ENCODE measurements around the gene OCIAD1.

DNA sequence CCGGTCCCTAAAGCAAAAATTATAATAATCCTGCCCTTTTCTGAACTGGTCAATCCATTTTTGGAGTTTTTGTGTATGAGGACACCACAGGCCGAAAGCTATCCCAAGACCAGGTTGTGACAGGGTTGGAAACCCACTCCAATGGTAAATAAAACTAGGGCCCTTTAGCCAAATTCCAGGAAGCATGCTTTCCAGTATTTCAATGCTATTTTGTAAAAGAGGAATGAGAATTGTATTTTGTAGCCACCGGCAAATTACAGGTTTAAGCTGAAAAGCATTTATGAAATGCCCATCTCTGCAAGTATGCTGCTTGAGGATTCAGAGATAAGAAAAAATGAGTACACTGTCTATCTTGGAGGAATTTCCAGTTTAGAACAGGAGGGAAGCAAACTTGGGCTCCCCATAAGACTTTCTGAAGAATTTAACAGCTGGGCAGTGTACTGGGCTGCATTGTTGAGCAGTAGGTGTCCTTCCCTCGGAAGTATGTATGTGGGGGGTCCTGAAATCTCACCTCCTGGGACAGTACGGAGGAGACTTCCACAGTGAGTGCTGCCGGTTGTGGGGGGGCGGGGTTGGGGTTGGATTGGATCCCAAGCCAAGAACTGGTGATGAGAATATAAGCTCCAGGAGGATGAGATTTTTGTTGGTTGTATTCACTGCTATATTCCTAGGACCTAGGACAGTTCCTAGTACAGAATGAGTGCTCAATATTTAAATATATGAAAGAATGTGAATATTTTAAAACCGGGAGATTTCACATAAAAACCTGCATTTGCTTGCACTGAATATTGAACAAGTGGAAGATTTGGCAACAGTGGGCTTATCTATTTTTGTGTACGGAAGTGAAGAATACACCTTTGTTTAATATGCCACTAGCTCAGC lies 48.9 kb downstream of the OCIAD1 start:
- TF ChIP-seq, protein P1, sequence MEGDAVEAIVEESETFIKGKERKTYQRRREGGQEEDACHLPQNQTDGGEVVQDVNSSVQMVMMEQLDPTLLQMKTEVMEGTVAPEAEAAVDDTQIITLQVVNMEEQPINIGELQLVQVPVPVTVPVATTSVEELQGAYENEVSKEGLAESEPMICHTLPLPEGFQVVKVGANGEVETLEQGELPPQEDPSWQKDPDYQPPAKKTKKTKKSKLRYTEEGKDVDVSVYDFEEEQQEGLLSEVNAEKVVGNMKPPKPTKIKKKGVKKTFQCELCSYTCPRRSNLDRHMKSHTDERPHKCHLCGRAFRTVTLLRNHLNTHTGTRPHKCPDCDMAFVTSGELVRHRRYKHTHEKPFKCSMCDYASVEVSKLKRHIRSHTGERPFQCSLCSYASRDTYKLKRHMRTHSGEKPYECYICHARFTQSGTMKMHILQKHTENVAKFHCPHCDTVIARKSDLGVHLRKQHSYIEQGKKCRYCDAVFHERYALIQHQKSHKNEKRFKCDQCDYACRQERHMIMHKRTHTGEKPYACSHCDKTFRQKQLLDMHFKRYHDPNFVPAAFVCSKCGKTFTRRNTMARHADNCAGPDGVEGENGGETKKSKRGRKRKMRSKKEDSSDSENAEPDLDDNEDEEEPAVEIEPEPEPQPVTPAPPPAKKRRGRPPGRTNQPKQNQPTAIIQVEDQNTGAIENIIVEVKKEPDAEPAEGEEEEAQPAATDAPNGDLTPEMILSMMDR (IDR thresholded peaks at IDR 0.05), result no peak
- TF ChIP-seq POLR2A (IDR thresholded peaks at IDR 0.05), result no peak
